Muscle of back (tissue), 13 donors: ENCODE data around the gene OGN. TPM values are rescaled to one million over a fixed set of nuclear protein-coding genes. Genes with fewer than 3 reads are reported as not detected.

Source experiments
- DNase-seq, 3 donors: peaks; one replicate each; pipeline versions ENCODE4 v3.0.0 to v3.0.0-alpha.2; 2013
- long read RNA-seq, 9 donors: transcript quantifications; one replicate each; lab custom pipeline, GENCODE V29; 2026
- polyA plus RNA-seq, 10 donors: library from polyadenylated mRNA; unstranded; fragments of 120-200 nt; gene quantifications; one replicate each; pipeline ENCODE4 v1.2.1, GENCODE V29; 2013; ENCODE audit not compliant: insufficient read length in 10 of 10

The OGN gene, protein sequence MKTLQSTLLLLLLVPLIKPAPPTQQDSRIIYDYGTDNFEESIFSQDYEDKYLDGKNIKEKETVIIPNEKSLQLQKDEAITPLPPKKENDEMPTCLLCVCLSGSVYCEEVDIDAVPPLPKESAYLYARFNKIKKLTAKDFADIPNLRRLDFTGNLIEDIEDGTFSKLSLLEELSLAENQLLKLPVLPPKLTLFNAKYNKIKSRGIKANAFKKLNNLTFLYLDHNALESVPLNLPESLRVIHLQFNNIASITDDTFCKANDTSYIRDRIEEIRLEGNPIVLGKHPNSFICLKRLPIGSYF
- polyA plus RNA-seq: 100 to 1,000 TPM; 426 to 764 (median 618) TPM
- long read RNA-seq, donor 1, transcript OGN-202 (7 exons, 2,743 nt): major isoform, 49 of 164 reads
- long read RNA-seq, donor 1, partial matches to known transcripts: 115 of 164 reads
- long read RNA-seq, donor 1, other reads (novel, unspliced or antisense): 0 of 164 reads
- long read RNA-seq, donor 2, transcript OGN-202 (7 exons, 2,743 nt): major isoform, 40 of 153 reads
- long read RNA-seq, donor 2, partial matches to known transcripts: 106 of 153 reads
- long read RNA-seq, donor 2, other reads (novel, unspliced or antisense): 5 of 153 reads
- long read RNA-seq, donor 3: 0 reads
- long read RNA-seq, donor 4, transcript OGN-202 (7 exons, 2,743 nt): major isoform, 31 of 127 reads
- long read RNA-seq, donor 4, partial matches to known transcripts: 96 of 127 reads
- long read RNA-seq, donor 4, other reads (novel, unspliced or antisense): 0 of 127 reads
- long read RNA-seq, donor 5, transcript OGN-202 (7 exons, 2,743 nt): major isoform, 54 of 191 reads
- long read RNA-seq, donor 5, partial matches to known transcripts: 137 of 191 reads
- long read RNA-seq, donor 5, other reads (novel, unspliced or antisense): 0 of 191 reads
- long read RNA-seq, donor 6, transcript OGN-202 (7 exons, 2,743 nt): major isoform, 60 of 248 reads
- long read RNA-seq, donor 6, partial matches to known transcripts: 186 of 248 reads
- long read RNA-seq, donor 6, other reads (novel, unspliced or antisense): 0 of 248 reads
- long read RNA-seq, donor 7, transcript OGN-202 (7 exons, 2,743 nt): major isoform, 28 of 120 reads
- long read RNA-seq, donor 7, partial matches to known transcripts: 91 of 120 reads
- long read RNA-seq, donor 7, other reads (novel, unspliced or antisense): 0 of 120 reads
- long read RNA-seq, donor 8, transcript OGN-202 (7 exons, 2,743 nt): major isoform, 48 of 189 reads
- long read RNA-seq, donor 8, partial matches to known transcripts: 140 of 189 reads
- long read RNA-seq, donor 8, other reads (novel, unspliced or antisense): 0 of 189 reads
- long read RNA-seq, donor 9, transcript OGN-202 (7 exons, 2,743 nt): major isoform, 8 of 19 reads
- long read RNA-seq, donor 9, partial matches to known transcripts: 11 of 19 reads
- long read RNA-seq, donor 9, other reads (novel, unspliced or antisense): 0 of 19 reads

DNA sequence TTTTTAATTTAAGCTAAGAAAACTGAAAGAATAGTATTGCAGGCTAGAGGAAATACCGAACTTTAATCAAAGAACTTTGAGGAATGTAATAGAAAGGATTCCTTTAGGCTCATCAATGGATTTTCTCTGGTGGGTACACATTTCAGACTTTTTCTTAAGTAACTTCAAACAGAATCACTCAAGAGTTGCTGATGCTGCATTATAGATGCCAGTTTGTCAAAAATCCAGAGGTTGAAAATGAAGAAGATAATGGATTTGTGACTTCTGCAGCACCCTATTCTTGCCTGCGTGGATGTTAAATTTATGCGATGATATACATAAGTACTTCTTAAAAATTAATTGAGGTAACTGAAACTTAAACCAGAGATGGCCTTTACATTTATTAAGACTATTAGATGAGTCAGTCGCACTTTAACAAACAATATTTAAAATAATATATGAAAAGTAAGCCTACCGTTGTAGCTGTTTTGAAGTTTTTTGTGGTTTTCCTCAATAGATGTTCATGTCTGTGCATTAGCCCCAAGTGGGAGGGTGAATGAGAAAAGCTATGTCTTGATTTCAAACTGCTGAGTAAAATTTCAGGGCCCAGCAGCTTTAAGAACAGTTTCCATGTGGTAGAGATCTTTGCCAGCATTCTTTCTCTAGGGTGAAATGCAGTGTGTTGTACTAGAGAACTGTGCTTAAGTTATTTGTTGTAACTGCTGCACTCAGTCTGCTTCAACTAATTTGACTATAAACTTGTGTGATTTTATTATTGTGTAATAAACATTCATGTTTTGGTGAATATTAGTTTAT, at the start of gene OGN:
Gene OGN, minus strand, starts transcription at position 537 of the 795 bp plus-strand sequence. CDS start 1,171 bp downstream, outside the sequence.
- DNase-seq: peak in 2 of 3 donors; percentile 88 to 94

DNA sequence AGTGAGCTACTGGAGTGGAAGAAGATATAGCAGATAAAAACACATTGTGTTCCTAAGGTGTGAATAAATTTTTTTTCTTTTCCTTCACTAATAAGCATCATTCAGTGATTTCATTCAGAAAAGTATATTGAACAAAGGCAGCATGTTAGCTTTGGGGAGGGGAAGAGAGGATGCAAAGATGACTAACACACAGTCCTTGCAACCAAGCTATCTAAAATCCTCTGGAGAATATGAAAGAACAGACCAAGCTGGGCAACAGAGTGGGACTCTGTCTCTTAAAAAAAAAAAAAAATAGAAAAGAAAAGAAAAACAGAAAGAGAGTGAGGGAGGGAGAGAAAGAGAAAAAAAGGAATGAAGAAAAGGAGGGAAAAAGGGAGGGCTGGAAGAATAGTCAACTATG, 42.2 kb upstream of the OGN start:
- no peak for DNase-seq

DNA sequence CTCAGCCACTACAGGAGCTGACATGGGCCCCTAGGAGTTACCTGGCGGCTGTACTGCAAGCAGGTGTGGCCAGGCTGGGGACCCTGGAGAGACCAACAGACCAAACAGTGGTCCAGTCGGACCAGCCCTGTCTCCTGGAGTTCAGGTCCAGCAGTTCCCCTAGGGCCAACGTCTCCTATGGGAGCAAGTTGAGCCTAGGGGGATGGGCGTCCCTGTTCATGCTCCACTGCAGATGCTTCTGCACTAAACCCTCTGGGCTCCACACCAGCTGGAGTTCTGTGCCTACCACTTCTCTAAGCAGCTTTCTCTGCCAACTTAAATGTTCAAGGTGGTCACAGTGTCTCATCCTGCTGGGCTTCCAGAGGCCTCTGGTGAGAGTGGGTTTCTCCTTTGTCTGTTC, 40.5 kb upstream of the OGN start:
- no peak for DNase-seq

DNA sequence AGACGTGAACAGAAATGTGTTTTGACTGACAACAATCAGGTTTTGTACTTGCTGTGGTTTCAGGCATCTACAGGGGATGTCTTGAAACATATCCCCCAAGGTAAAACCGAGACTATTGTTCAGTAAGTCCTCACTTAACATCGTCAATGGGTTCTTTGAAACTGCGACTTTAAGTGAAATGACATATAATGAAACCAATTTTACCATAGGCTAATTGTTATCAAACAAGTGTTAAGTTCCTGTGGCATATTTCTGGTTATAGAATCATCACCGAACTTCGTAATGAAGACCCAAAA, 36.3 kb upstream of the OGN start:
- DNase-seq: no peak

DNA sequence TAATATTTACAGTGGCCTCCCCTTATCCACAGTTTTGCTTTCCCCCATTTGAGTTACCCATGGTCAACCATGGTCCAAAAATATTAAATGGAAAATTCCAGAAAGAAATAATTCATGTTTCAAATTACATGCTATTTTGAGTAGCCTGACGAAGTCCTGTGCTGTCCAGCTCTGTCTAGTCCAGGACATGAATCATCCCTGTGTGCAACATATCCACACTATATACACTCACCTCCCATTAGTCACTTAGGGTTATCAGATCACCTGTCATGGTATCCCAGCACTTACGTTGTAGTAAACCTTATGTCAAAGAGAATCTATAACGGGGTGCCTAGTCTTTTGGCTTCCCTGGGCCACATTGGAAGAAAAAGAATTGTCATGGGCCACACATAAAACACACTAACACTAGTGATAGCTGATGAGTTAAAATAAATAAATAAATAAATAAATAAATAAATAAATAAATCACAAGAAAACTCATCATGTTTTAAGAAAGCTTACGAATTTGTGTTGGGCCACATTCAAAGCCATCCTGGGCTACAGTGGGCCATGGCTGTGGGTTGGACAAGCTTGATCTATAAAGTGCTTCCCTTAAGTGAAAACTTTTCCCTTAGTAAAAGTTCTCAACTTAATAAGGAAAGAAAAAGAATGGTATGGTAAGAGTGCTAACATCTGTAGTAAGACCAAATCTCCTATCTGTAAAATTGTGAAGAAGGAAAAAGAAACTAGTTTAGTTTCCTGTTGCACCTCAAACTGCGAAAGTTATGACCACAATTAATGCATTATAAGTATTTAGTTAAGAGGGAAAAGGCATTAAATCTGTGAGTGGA, 35.8 kb upstream of the OGN start:
- DNase-seq: peak in 2 of 3 donors; percentile 15 to 38

DNA sequence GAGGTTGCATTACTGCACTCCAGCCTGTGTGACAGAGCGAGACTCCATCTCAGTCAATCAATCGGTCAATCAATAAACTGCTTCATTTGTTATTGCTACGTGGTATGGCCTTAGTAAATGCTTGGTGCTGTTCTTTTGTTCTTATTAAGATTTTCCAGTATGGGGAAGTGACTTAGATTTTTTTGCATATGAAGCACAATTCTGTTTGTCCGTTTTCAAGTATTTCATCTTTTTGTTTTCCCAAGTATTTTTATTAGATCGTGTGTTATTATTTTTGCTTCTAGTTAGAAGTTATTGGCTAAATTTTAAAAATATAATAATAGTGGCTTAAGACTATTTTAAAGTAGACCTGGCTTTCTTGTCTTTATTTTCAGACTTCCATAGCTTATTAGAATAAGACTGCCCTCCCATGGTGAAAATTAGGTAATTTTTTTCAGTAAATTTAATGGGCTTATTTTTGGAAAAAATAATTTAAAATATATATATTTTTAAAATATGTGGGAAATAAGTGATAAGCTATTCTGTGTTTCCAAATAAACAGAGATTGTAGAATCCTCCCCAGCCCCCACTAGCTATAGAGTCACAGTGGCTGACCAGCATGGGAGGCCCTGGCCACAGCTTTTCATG, 34.6 kb upstream of the OGN start:
- peak in 2 of 3 donors; percentile 18 to 56 for DNase-seq

DNA sequence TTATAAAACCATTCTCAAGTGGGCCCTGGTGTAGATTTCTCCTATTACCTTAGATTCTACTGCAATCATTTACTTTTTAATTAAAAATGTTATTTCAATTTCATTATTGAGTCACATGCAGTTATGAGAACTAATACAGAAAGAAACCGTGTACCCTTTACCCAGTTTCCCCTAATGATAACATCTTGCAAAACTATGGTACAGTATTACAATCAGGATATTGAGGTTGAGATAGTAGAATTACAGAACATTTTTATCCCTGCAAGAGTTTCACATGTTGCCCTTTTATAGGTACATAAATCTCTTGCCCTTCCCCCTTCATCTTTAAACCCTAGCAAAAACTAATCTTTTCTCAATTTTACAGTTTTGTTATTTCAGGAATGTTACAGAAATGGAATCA, 30.9 kb upstream of the OGN start:
- DNase-seq: no peak

DNA sequence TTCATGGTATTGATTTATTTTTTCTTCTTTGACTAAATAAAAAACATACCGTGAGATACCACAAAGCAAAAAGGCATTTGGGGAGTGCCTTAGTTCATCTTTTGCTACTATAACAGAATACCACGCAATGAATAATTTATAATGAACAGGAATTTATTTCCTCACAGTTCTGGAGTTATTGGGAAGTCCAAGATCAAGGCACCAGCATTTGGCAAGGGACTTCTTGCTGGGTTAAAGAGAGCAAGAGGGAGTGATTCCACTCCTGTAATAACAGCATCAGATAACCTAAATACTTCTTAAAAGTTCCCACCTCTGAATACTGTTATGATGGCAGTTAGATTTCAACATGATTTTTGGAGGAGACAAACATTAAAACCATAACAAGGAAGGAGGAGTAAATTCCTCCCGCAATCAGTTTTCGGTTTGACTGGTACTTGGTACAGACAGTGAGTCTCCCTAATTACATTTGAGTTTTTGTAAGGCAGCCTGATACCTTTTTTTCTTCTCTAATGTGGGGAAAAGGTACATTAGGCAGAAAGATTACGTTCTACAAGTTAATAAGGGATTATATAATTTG, 28.7 kb upstream of the OGN start:
- no peak for DNase-seq

DNA sequence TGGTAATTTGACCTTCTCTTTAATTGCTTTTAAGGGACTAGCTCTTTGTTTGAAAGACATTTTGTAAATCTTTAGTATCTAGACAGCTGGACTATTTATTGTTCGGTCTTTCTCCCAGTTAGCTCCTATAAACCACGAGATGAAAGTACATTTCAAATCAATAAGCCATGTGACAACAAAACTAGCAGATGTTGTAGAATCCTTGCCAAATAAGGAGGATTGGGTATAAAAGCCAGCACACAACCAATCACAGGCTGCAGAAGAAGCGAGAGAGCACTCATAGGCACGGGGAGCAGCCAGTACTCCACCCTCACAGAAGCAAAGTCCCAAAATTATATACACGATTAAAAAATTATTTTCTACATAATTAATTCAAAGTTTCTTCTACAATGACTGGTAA, 28.0 kb upstream of the OGN start:
- DNase-seq: peak in 2 of 3 donors; percentile 62 to 77

DNA sequence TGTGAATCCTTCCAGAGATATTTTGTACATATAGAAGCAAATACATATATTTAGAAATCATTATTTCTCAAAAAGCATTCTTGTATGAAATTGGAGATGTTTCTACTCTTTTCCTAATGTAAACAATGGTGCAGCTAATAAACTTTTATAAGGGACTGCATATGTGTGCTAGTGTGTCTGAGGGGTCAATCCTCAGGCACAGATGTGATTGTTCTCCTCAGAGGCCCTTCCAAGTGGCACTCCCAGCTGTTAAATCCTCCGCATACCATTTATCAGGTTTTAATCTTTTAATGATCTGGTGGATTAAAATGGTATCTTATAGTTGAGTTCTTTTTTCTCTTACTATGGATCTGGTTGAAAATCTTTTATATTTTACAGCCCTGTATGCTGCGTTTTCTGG, 25.5 kb upstream of the OGN start:
- no peak for DNase-seq

DNA sequence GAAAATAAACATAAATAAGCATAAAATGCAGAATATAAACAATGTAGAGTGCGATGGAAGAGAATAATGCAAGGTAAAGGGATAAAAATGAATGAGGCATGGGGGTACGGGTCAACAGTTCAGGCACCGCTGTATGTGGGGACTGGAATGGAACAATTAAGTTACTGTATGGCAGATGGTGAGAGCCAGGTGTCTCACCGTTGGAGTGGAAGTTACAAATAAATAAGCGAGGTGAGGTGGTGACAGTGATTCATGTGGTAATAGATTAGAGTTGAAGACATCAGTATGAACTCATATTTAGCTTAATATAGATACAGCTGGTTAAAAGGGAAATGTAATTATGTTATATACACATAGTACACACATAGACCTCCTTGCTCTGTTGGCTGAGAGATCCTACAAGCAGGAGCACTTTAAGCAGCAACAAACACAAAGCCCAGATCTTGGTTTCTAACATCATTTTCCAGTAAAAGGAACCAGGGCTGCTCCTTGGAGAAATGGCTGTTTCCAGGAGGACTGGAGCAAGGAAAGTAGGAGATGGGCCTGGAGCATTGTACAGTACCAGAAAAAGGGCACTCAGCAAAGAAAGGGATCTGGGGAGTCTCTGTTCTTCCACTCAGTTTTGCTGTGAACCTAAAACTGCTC, 22.2 kb upstream of the OGN start:
- peak in 1 of 3 donors; percentile 77 for DNase-seq

DNA sequence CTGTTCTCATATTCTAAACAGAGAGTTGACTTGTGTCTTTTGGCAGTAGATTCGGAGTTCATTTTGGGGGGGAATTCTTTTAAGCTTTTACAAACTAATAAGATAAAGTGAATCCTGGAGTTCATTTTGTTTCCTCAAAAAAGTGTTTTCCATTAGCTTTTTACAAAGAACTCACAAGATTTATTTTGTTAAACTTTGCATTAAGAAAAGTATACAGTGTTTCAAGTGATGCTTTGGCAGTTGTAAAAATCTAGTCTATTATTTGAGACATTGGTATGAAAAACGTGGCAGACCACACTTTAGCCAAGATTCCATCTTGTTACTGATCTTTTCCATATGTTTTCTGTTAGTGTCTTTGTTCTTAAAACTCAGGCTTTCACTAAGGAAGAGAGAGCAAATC, 21.1 kb upstream of the OGN start:
- DNase-seq: peak in 2 of 3 donors; percentile 81 to 91

DNA sequence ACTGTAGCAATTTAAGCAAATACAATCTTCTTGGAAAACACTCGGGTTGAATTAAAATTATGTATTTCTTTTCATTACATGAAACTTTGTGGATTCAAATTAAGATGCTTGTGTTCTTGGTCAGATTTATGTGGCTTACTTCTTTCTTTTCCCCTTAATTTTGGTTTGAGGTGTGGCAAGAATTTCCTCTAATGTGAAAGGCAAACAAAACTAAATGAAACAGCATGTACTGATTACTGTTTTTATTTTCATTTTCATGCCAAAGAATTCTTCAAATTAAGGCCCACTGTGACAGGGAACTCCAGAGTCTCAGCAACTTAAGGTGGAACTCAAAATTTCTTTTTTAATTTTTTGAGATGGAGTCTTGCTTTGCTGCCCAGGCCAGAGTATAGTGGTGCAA, 20.0 kb upstream of the OGN start, which contains the start of gene OMD:
Gene OMD, minus strand, starts transcription at position 132 of the 400 bp plus-strand sequence. CDS start 6,913 bp downstream, outside the sequence.
- DNase-seq: peak in 1 of 3 donors; percentile 75

DNA sequence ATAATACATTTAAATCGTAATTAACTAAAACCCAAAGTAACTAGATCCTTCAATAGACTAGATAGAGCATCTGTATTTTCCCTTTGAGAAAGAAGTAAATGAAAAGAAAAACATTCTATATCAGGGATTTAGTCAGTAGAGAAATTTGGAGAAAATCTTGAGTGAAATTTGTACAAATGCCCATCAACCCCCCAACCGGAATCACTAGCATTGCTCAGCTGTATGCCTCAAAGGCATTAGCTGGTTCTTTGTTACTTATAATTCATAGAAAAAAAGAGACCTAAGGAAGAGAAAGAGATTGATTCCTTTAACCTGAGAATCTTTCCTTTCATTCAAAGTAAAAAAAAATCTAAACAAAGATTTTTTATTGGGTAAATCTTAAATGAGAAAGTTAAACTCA, 19.2 kb upstream of the OGN start:
- peak in 1 of 3 donors; percentile 60 for DNase-seq

DNA sequence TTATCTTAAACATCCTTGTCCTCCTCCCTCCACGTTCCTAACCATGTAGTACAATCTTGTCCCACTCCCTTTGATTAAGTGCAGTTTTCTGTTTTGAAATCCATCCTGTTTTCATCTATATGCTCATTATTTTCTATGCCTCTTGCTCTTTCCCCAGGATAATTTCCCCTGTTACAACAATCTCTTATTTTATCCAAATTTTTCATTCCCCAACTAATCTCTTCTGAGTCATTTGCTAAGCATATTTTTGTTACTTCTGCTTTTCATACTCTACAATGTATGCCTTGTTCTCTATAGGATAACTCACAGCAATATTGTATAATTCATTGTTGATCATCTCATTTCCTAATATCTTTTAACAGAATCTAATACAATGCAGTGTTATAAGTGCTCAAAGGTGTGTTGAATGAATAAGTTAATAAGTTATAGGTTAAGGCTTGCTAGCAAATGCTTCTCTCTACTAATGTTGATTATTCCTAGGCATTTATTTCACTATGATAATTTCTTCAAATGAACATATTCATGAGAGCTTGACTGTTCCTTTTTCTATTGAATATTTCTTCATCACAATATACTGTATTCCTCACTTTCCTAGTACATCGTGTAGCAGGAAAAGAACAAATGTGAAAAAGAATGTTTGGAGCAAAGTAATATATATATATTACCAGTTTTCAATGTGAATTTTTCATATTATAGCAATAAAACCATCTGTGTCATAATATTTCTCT, 18.4 kb upstream of the OGN start:
- DNase-seq: peak in 1 of 3 donors; percentile 53

DNA sequence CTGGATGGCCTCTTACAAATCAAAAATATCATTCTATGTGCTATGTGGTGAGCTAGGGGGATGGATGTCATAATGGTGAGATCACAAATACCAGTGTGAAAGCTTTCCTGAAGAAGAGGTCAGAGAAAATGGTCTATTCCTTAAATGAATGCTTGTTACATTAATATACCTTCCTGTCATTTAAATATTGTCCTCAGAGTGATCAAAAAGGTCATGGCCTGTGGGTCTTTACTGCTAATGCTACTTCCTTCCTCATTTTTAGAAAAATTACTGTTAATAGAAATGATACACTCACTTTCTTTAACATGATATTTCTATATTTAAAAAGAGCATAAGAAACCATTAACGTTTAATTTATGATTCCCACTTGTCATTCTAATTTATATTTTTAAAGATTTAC, 10.2 kb upstream of the OGN start:
- no peak for DNase-seq

DNA sequence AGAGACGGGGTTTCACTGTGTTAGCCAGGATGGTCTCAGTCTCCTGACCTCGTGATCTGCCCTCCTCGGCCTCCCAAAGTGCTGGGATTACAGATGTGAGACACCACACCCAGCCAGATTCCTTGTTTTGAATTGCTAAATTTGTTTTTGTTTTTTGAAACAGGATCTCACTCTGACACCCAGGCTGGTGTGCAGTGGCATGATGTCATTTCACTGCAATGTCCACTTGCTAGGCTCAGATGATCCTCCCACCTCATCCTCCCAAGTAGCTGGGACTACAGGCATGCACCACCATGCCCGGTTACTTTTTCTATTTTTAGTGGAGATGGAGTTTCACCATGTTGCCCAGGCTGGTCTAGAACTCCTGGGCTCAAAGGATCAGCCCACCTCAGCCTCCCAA, 6.8 kb upstream of the OGN start:
- DNase-seq: peak in 1 of 3 donors; percentile 57
